ENCODE results near the gene OLR1.

DNA sequence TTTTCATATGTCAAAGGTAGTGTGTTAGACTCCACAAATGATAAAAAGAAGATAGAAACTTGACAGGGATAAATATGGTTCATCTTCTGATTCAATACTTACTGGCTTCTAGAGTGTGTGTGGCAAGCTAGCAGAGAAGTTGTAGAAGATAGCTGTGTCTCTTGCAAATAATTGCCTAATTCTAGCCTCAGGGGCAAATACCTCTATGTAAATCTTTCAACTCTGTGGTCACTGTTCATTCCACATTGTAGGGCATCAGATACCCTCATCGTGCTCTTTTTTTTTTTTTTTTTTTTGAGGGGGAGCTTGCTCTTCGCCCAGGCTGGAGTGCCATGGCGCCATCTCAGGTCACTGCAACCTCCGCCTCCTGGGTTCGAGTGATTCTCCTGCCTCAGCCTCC, 1.7 kb downstream of the OLR1 start:
- TF ChIP-seq EP300 (IDR thresholded peaks at IDR 0.05) (no peak), POLR2A (IDR thresholded peaks at IDR 0.05) (no peak)
